GM21390 (cell line): ENCODE measurements around the gene RSPO4.

Experiments used
- ATAC-seq: cut with Tn5 transposase; IDR thresholded peaks from one replicate; pipeline ENCODE4 v1.9.1; 2021; ENCODE audit not compliant: unreplicated experiment

Gene RSPO4

DNA sequence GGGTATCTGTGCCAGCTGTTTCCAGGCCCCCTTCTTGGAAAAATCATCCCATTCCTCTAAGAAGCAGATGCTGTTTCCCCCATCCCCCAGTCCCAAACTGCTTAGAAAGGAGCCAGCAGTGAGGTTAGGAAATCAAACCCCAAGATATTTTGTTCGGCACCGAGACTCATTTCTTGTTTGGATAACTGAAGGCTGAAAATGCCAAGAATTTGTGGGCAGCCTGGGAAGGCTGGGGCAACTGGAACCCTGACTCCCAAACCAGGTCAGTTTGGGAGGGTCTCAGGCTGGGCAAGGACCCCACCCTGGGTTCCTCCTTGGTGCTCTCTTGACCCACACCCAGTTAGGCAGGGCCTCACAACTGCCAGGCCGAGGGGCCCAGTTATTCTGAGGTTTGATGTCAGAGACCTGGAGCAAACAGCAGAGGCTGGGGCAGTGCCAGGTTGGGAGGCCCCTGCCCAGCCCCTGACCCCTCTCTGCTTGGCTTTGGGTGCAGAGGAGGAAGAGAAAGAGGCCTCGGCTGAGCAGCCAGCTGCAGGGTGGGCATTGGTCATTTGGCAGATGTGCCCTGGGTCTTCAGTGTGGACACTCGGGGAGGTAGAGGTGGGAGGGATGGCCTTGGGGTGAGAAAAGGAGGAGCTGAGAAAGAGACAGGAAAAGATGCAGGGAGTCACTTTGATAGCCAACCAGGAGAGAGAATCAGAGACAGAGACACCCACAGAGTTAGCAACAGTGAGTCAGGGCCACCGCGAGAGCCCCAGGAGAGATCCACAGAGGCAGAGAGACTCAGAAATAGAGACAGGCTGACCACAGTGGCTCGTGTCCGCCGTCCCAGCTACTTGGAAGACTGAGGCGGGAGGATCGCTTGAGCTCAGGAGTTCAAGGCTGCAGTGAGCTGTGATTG lies 91.0 kb downstream of the RSPO4 start:
- ATAC-seq = no peak

DNA sequence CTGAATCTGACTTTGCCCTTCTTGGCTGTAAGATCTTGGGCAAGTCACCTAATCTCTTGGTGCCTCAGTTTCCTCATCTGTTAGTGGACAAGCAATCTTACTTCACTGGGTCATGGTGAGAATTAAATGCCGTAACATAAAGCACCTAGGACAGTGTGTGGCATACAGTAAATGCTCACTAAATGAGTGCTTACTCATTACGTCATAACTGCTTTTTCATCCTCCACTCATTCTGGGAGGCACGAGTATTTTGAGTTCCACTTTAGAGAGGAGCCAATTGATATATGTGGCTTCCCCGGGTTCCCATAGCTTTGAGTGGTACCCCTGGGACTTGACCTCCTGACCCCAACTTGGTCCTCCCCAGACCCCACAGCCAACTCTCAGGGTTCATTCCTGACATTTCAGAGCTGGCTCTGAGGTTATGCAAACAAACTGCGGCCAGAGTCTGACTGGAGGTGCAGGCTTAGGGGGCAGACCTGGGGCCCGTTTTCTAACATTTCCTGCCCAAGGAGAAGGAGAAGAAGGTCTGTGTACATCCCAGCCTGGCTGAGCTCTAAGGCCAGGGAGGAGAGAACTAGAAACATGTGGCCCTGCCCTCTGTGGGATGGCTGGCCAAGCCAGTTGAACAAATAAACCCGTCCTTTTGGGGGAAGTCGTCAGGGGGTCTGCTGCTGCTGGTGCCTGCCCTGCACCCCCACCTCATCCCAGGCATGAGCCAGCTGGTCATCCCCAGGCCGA lies 91.8 kb downstream of the RSPO4 start:
- ATAC-seq = no peak

GRCh38 chr20:909641-910040 lies 92.5 kb downstream of the RSPO4 start:
- ATAC-seq = no peak
